ENCODE data around the gene C20orf141.
"Not testable (repeated sequence)": the region's sequence is repeated elsewhere in the genome, so short reads cannot be mapped to it uniquely, and the experiment has no call there.

- TF ChIP-seq CTCF (IDR thresholded peaks at IDR 0.05; ENCODE audit: low read depth, low read length, poor library complexity, severe bottlenecking); EZH2phosphoT487 (IDR thresholded peaks at IDR 0.05; ENCODE audit: borderline replicate concordance, low read length): not testable (repeated sequence)
These were observed 16.4 kb downstream of the C20orf141 start for GRCh38 chr20:2831206-2831605.
